Lower leg skin (tissue), 3 donors: ENCODE measurements around the gene MAGEA12.
"Not testable (repeated sequence)": the region's sequence is repeated elsewhere in the genome, so short reads cannot be mapped to it uniquely, and the experiment has no call there.

ENCODE experiments used
- CTCF ChIP-seq, 3 donors: fragments of 450-650 bp; IDR thresholded peaks; one replicate each; pipeline ENCODE4 v1.5.1; 2016; ENCODE audit warnings: antibody characterized with exemption in 3 of 3, mild to moderate bottlenecking in 3 of 3, moderate library complexity in 2 of 3
- POLR2A ChIP-seq, 2 donors: fragments of 450-650 bp; IDR thresholded peaks; one replicate each; pipeline ENCODE4 v1.6.1; 2016 to 2017; ENCODE audit warnings: antibody characterized with exemption in 2 of 2, mild to moderate bottlenecking in 1 of 2, moderate library complexity in 1 of 2

GRCh38 chrX:152759544-152759943 is 26.0 kb downstream of the MAGEA12 start:
- TF ChIP-seq CTCF, POLR2A (IDR thresholded peaks at IDR 0.05): not testable (repeated sequence)
